GM19240 (cell line): Measurements from ENCODE around the gene WDR93.
"Not testable (repeated sequence)": the region's sequence is repeated elsewhere in the genome, so short reads cannot be mapped to it uniquely, and the experiment has no call there.

Source experiments
- DNase-seq: peaks from one replicate; pipeline ENCODE4 v3.0.0; 2011; ENCODE audit warnings: low spot score; ENCODE audit not compliant: insufficient read length

The WDR93 gene

GRCh38 chr15:89785774-89786140 is 95.1 kb downstream of the WDR93 start:
- DNase-seq: no peak

- DNase-seq: no peak
These were observed 97.3 kb downstream of the WDR93 start for GRCh38 chr15:89787944-89788343.

GRCh38 chr15:89788585-89788984 is 98.0 kb downstream of the WDR93 start:
- DNase-seq: not testable (repeated sequence)

GRCh38 chr15:89790206-89790605 is 99.6 kb downstream of the WDR93 start:
- DNase-seq: no peak

GRCh38 chr15:89790661-89791060 is 100.0 kb downstream of the WDR93 start:
- DNase-seq: no peak

GRCh38 chr15:89792106-89792805 is 101.6 kb downstream of the WDR93 start:
- no peak for DNase-seq
